PC-9 (cell line): ENCODE measurements around the gene CDK5RAP1. TPM values are rescaled to one million over a fixed set of nuclear protein-coding genes. Genes with fewer than 3 reads are reported as not detected.

Experiments
- BruUV-seq: library from RNA; stranded (reverse); fragments of 400-500 nt; replicated peaks from 2 replicates; lab custom pipeline; 2021; lab: Mats Ljungman, UMichigan
- CTCF ChIA-PET: fragments of 300-600 bp; sonication (Branson Sonifier 250); formaldehyde crosslinking; loops from one replicate; lab custom pipeline; 2022; ENCODE audit warnings: antibody characterized with exemption; lab: Charles Lee
- POLR2A ChIA-PET: fragments of 300-600 bp; sonication (Branson Sonifier 250); formaldehyde crosslinking; loops from one replicate; lab custom pipeline; 2022; ENCODE audit warnings: antibody characterized with exemption; ENCODE audit not compliant: unreplicated experiment; lab: Charles Lee
- DNase-seq, 2 experiments: peaks; one replicate each; pipeline versions ENCODE4 v3.0.0 to v3.0.0-alpha.2; 2015 to 2022; ENCODE audit warnings: mixed read lengths in 1 of 2
- H2AFZ ChIP-seq: fragments of 200-600 bp; sonication (generic); 2 replicates; pipeline ENCODE4 v1.8.1; 2017; ENCODE audit warnings: antibody characterized with exemption
- H3F3A ChIP-seq: fragments of 200-600 bp; sonication (generic); 2 replicates; pipeline ENCODE4 v1.8.1; 2017; ENCODE audit warnings: antibody characterized with exemption, mild to moderate bottlenecking, low read depth; ENCODE audit not compliant: insufficient read depth
- H3K27ac ChIP-seq: fragments of 200-600 bp; sonication (generic); 2 replicates; pipeline ENCODE4 v1.6.1; 2016; ENCODE audit warnings: mixed run types
- H3K27me3 ChIP-seq: fragments of 200-600 bp; sonication (generic); 2 replicates; pipeline ENCODE4 v1.6.1; 2016; ENCODE audit warnings: low read depth, mixed run types; ENCODE audit not compliant: insufficient read depth
- H3K36me3 ChIP-seq: fragments of 200-600 bp; sonication (generic); 2 replicates; pipeline ENCODE4 v1.6.1; 2016; ENCODE audit warnings: low read depth, mixed run types
- H3K4me1 ChIP-seq: fragments of 200-600 bp; sonication (generic); replicated peaks from 2 replicates; pipeline ENCODE4 v1.6.1; 2016; ENCODE audit warnings: mixed run types; ENCODE audit not compliant: insufficient read depth
- H3K4me2 ChIP-seq: fragments of 200-600 bp; sonication (generic); 2 replicates; pipeline ENCODE4 v1.6.1; 2017; ENCODE audit warnings: mixed run types
- H3K4me3 ChIP-seq: fragments of 200-600 bp; sonication (generic); 2 replicates; pipeline ENCODE4 v1.6.1; 2016; ENCODE audit warnings: mixed run types
- H3K79me2 ChIP-seq: fragments of 200-600 bp; sonication (generic); 2 replicates; pipeline ENCODE4 v1.6.1; 2017; ENCODE audit warnings: low read depth, mixed run types
- H3K9me2 ChIP-seq: fragments of 200-600 bp; sonication (generic); 2 replicates; pipeline ENCODE4 v1.8.1; 2017; ENCODE audit warnings: mild to moderate bottlenecking; ENCODE audit not compliant: insufficient read depth
- H3K9me3 ChIP-seq: fragments of 200-600 bp; sonication (generic); 2 replicates; pipeline ENCODE4 v1.8.1; 2016; ENCODE audit warnings: low read depth; ENCODE audit not compliant: insufficient read depth
- H4K20me1 ChIP-seq: fragments of 200-600 bp; sonication (generic); 2 replicates; pipeline ENCODE4 v1.8.1; 2017; ENCODE audit not compliant: insufficient read depth
- EZH2 ChIP-seq: fragments of 200-600 bp; sonication (generic); IDR thresholded peaks from 2 replicates; pipeline ENCODE4 v1.8.0; 2017; ENCODE audit warnings: antibody characterized with exemption, low read depth
- intact Hi-C: fragments of 100-400 bp; cut with micrococcal nuclease; formaldehyde crosslinking; loops from one replicate; pipeline ENCODE4 v1.10.0; 2022; ENCODE audit not compliant: unreplicated experiment
- total RNA-seq: library from RNA; stranded (reverse); gene quantifications from 2 replicates; pipeline ENCODE4 v1.2.3, GENCODE V29; 2021
- TF ChIP-seq, protein P1 (sequence below): fragments of 200-600 bp; sonication (generic); conservative IDR thresholded peaks from 2 replicates; pipeline ENCODE4 v1.6.1; 2017; ENCODE audit warnings: mixed run types, antibody characterized with exemption, mild to moderate bottlenecking, moderate library complexity

Gene CDK5RAP1
- total RNA-seq, 1 experiment from 2014 or later, result 45.3 TPM

GRCh38 chr20:33313686-33314314 is 87.5 kb downstream of the CDK5RAP1 start:
- Histone ChIP-seq H2AFZ (no peak overlapping the region), H3K27ac (no peak overlapping the region), H3F3A (0 out of 2 replicates have a peak, but pooled peaks cover 4% of the 10 kb centered on the region), H3K79me2 (no peaks in the 10 kb centered on the region), H3K9me2 (no peaks in the 10 kb centered on the region), H3K4me2 (no peak overlapping the region), H3K4me3 (no peak overlapping the region), H3K9me3 (no peaks in the 10 kb centered on the region), H4K20me1 (no peaks in the 10 kb centered on the region), H3K27me3 (peaks cover 16% of the 10 kb centered on the region), H3K4me1 (no peaks in the 10 kb centered on the region; the same call in 1 of the 2 replicates), H3K36me3 (no peaks in the 10 kb centered on the region)
- CTCF ChIA-PET, result no interaction called here
- POLR2A ChIA-PET, result no interaction called here
- intact Hi-C loops, result no loop called here
- BruUV-seq, result no TSS peak
- DNase-seq, result no peak
- TF ChIP-seq, protein P1, sequence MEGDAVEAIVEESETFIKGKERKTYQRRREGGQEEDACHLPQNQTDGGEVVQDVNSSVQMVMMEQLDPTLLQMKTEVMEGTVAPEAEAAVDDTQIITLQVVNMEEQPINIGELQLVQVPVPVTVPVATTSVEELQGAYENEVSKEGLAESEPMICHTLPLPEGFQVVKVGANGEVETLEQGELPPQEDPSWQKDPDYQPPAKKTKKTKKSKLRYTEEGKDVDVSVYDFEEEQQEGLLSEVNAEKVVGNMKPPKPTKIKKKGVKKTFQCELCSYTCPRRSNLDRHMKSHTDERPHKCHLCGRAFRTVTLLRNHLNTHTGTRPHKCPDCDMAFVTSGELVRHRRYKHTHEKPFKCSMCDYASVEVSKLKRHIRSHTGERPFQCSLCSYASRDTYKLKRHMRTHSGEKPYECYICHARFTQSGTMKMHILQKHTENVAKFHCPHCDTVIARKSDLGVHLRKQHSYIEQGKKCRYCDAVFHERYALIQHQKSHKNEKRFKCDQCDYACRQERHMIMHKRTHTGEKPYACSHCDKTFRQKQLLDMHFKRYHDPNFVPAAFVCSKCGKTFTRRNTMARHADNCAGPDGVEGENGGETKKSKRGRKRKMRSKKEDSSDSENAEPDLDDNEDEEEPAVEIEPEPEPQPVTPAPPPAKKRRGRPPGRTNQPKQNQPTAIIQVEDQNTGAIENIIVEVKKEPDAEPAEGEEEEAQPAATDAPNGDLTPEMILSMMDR, result no peak
- no peak for TF ChIP-seq EZH2

DNA sequence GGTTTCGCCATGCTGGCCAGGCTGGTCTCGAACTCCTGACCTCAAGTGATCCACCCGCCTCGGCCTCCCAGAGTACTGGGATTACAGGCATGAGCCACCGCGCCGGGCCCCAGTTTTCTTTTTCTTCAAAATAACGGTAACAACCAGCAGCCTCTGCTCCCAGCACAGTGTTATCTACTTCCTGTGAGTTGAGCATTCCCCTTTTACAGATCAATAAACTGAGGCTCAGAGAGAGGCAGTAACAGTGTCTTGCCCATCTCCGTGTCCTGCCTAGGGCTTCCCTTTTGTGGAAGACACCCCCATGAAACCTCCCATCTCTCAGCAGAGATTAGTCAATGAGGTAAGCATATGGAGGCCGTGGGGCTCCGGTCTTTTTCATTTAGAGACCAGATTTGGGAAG is 88.7 kb downstream of the CDK5RAP1 start:
- H3K9me2 ChIP-seq, result no peaks in the 10 kb centered on the region
- H3K4me2 ChIP-seq, result no peak overlapping the region
- POLR2A ChIA-PET, result no interaction called here
- H3K9me3 ChIP-seq, result no peaks in the 10 kb centered on the region
- intact Hi-C loops, result no loop called here
- DNase-seq, result no peak
- BruUV-seq, result no TSS peak
- H3K27ac ChIP-seq, result no peak overlapping the region
- no peak overlapping the region for H3K4me3 ChIP-seq
- H3K79me2 ChIP-seq, result no peaks in the 10 kb centered on the region
- peaks cover 4% of the 10 kb centered on the region for H3K27me3 ChIP-seq
- 0 out of 2 replicates have a peak, but pooled peaks cover 4% of the 10 kb centered on the region for H3F3A ChIP-seq
- H3K36me3 ChIP-seq, result no peaks in the 10 kb centered on the region
- H2AFZ ChIP-seq, result no peak overlapping the region
- H3K4me1 ChIP-seq, result no peaks in the 10 kb centered on the region; the same call in 1 of the 2 replicates
- TF ChIP-seq, protein P1, result no peak
- no peak for TF ChIP-seq EZH2
- CTCF ChIA-PET, result no interaction called here
- no peaks in the 10 kb centered on the region for H4K20me1 ChIP-seq

DNA sequence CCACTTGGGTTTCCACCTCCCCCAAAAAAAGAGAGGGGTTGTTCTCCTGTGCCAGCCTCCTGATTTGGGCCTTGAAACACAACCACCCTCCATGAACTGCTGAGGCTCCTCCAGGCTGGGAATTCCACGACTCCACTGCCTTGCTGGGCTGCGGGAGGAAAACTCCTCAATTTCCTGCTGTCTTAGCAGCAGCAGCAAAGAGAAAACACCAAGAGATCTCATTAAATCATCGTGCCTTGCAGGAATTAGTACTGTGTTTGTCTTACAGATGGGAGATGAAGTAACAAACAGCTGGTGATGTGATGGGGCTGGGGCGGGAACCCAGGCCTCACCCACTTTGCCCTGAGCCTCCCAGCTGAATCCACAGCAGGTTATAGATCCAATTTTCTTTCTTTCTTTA is 89.3 kb downstream of the CDK5RAP1 start:
- Histone ChIP-seq H3K36me3 (no peaks in the 10 kb centered on the region), H3K4me2 (no peak overlapping the region), H3K27me3 (no peaks in the 10 kb centered on the region; the same call in 1 of the 2 replicates), H3K79me2 (no peaks in the 10 kb centered on the region), H3K4me3 (no peak overlapping the region), H3K27ac (no peak overlapping the region), H2AFZ (no peak overlapping the region), H3K9me2 (no peaks in the 10 kb centered on the region), H3K4me1 (no peaks in the 10 kb centered on the region; the same call in 1 of the 2 replicates), H3F3A (0 out of 2 replicates have a peak, but pooled peaks cover 4% of the 10 kb centered on the region), H4K20me1 (no peaks in the 10 kb centered on the region), H3K9me3 (no peaks in the 10 kb centered on the region)
- no peak for DNase-seq
- TF ChIP-seq, protein P1, result no peak
- no peak for TF ChIP-seq EZH2
- ChIA-PET CTCF (no interaction called here), POLR2A (no interaction called here)
- intact Hi-C loops, result no loop called here
- BruUV-seq, result no TSS peak
